Stimulated activated CD8-positive, alpha-beta memory T cell treated with anti-CD3 and anti-CD28 coated beads, Interleukin-2, amount 100 ng/mL, for 48 hours (primary cell): ENCODE results near the gene IFIT1B.
"Not testable (repeated sequence)": the region's sequence is repeated elsewhere in the genome, so short reads cannot be mapped to it uniquely, and the experiment has no call there.

ENCODE experiments used
- DNase-seq, 2 donors: peaks; one replicate each; pipeline ENCODE4 v3.0.0-alpha.2; 2020; ENCODE audit warnings: low read depth in 2 of 2

Gene IFIT1B, protein sequence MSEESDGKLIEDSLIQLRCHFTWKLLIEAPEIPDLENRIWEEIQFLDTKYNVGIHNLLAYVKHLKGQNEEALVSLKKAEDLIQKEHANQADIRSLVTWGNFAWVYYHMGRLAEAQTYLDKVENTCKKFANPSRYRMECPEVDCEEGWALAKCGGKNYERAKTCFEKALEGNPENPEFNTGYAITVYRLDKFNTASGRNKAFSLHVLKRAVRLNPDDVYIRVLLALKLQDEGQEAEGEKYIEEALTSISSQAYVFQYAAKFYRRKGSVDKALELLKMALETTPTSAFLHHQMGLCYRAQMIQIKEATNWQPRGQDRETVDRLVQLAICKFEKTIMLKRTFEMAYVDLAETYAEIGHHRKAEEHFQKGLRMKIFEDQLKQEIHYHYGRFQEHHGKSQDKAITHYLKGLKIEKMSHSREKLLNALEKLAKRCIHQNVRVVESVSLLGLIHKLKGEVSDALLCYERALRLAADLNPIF

DNA sequence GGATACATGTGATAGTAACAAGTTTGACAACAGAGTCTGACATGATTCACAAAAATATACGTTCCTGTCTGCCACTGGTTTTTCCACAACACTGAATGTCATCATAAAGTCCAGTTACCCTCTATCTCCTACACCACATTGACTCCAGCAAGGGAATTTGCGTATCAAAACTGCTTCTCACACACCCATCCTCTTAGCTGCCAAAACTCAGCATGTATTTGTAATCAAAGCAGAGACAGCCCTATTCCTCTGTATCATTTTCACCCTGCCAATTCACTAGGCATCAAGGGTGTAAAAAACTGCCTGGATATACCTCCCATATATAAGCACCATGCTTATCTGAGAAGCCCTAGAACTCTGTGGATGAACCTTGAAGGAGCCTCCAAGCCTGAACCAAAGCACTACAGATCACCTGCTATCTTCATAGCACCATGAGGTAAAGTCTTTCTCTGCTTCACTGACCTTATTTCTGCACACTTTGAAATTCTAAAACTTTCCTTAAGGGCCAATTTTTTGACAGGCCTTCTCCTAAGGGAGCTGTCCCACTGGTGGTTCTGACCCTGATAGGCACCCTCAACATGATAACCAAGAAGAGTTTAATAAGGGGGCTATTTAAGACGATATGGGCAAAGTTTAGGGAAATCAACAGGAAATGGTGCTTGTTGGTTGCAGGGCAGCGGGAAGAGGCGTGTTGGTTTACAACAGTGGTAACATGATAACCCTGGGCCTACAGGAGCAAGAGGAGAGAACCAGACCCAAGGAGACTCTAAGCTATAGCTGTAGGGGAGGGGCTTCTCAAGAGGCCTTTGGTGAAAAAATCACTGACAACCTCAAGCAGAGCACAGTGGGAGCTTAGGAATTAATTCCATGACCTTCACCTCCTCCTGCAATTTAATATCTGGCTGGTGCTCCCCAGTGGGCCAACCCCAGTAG lies at the start of gene IFIT1B:
TSS of gene IFIT1B (plus strand) at position 352 of the 933 bp plus-strand sequence. CDS start at position 432, 80 bp downstream.
- DNase-seq: no peak

DNA sequence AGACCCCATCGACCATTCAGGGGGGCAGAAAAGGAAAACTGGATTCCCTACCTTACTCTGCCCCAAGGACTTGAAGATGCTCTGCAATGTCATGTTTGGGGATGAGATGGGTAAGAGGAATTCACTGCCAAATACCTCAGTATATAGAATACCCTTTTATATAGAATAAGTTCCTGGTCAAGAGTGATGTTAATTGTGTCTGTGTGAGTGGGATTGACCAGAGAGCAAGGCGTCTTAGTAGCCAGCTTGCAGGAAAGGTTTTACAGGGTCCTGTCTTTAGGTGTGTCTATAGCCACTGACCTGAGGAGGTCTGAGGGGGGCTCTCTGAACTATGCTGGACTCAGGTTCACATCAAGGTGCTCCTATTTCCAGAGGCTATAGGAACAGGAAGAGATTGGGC lies 48.7 kb upstream of the IFIT1B start:
- DNase-seq: no peak

DNA sequence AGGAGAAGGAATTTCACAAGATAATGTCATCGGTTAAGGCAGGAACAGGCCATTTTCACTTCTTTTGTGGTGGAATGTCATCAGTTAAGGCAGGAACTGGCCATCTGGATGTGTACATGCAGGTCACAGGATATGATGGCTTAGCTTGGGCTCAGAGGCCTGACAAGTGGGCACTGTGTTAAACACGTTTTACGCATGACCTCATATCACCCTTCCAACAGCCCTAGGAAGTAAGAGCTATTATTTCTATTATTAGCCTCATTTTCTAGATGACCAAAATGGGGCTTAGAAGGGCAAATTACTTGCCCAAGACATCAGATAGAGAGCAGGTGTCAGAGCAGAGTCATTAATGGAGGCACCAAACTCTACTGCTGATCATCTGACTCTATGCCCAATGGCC lies 47.8 kb upstream of the IFIT1B start:
- DNase-seq: not testable (repeated sequence)

DNA sequence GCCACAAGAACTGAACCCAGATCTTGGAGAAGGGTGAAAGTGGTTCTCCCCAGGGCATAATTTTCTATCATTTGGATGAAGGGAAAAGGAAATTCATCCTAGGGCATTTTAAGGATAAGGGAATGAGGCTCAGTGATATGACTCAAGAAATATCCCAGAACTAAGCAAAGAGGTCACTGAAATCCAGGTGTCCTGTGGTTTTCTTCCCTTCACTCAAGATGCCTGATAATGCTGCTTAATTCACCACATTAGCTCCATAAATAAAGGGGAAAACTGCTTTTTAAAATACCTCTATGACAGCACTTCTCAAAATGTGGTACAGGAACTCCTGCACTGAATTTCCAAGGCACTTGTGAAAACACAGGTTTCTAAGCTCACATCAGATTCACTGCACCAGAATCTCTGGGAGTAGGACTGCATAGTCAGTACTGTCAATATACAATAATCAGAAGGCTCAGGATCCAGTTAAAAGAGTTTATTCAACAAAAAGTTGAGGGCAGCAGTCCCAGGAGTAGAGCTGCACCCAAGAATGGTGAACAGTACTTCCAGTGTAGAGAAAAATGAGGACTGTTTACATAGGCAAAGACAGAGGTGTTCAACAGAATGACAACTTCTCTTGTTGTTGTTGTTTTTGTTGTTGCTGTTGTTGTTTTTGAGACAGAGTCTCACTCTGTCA lies 47.2 kb upstream of the IFIT1B start:
- no peak for DNase-seq

DNA sequence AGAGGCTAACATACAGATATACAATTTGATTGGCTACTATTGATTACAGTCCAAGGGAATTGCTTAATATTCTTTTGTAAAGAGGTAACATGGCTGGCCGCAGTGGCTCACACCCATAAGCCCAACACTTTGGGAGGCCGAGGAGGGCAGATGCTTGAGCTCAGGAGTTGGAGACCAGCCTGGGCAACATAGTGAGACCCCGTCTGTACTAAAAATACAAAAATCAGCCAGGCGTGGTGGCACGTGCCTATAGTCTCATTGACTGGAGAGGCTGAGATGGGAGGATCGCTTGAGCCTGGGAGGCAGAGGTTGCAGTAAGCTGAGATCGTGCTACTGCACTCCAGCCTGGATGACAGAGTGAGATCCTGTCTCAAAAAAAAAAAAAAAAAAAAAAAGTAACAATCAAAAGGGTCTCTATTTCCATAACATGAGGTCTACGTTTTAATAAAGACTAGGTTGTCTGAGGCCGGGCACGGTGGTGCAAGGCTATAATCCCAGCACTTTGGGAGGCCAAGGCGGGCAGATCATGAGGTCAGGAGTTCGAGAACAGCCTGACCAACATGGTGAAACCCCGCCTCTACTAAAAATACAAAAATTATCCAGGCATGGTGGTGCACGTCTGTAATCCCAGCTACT lies 46.3 kb upstream of the IFIT1B start:
- DNase-seq: not testable (repeated sequence)

DNA sequence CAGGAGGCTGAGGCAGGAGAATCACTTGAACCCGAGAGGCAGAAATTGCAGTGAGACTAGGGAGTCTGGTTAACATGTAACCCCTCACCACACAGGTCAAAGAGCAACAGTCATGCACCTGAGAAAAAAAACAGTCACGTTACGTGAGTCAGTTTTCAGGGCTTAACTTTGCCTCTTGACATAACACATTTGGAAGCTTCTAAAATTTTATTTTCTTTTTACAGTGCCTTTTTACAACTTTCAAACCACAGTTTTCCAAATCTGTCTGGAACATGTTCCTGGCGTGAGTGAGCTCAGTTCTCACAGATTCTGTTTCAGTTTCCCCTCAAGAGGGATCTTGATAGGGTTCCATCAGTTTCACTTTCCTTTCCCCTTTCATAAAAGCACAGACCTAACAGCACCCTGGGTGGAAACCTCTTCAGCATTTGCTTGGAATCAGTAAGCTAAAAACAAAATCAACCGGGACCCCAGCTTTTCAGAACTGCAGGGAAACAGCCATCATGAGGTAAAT lies 45.7 kb upstream of the IFIT1B start:
- DNase-seq: no peak

DNA sequence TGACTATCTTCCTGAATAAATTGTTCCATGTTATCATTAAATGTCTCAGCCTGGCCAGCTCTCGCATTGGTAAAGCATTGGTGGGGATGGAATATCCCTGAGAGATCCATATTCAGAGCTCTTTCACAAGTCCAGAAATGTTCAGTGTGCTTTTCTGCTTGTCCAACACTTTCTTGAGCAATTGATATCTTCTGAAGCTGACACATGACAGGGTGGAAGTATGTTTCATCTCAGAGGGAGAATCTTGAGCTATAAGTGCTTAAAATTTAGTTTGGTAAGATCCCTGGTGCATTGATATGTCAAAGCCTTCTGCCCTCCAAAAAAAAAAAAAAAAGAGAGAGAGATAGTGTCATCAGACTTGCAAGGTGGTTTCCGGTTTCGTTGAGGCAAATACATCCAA lies 42.6 kb upstream of the IFIT1B start:
- DNase-seq: no peak

DNA sequence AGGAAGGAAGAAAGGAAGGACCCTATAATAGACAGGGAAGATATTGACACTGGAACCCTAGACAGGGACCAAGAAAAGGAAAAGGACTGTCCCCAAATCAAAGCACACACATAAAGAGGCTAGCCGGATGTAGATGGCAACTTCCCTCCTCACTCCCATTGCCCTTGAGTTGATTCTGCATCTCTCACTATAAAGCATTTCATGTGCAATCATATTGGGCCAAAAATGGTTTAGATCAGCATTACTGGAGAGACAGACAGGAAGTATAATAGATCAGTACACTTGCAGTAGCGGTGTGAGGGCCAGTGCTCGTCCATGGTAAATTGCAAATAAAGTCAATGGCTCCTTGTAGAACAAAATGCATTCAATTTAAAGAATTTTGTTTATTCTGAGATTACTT lies 41.6 kb upstream of the IFIT1B start:
- DNase-seq: no peak

DNA sequence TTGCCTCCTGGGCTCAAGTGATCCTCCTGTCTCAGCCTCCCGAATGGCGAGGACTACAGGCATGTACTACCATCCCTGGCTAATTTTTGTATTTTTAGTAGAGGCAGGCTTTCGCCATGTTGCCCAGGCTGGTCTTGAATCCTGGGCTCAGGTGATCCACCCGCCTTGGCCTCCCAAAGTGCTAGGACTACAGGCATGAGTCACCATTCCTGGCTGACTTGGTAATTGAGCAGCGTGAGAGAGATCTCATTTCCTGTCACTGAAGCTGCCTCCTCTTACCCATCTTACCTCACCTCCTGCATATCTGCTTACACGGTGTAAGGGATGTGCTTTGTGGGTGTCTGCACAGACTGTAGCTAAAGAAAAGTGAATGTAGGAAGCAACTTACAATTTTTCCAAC lies 40.4 kb upstream of the IFIT1B start:
- no peak for DNase-seq

DNA sequence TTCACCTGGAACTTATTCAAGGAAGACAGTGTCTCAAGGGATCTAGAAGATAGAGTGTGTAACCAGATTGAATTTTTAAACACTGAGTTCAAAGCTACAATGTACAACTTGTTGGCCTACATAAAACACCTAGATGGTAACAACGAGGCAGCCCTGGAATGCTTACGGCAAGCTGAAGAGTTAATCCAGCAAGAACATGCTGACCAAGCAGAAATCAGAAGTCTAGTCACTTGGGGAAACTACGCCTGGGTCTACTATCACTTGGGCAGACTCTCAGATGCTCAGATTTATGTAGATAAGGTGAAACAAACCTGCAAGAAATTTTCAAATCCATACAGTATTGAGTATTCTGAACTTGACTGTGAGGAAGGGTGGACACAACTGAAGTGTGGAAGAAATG lies 39.1 kb upstream of the IFIT1B start:
- DNase-seq: no peak

DNA sequence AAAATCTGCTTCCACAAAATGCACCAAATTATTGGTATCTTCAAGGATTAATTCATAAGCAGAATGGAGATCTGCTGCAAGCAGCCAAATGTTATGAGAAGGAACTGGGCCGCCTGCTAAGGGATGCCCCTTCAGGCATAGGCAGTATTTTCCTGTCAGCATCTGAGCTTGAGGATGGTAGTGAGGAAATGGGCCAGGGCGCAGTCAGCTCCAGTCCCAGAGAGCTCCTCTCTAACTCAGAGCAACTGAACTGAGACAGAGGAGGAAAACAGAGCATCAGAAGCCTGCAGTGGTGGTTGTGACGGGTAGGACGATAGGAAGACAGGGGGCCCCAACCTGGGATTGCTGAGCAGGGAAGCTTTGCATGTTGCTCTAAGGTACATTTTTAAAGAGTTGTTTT lies 38.0 kb upstream of the IFIT1B start:
- no peak for DNase-seq

DNA sequence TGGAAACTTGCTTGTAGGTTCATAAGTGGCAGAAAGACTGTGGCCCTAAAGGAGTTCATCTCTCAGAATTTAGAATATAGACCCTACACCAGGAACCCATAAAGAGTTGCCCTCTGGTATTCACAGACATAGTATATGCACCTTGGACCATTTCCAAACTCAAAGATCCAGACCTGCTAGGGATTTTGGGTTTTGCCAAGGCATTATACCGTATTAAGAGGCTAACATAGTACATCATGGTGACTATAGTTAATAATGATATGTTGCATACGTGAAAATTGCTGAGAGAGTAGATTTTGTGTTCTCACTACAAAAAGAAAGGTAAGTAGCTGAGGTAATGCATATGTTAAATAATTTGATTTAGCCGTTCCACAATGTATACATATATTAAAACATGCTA lies 36.2 kb upstream of the IFIT1B start:
- DNase-seq: no peak

DNA sequence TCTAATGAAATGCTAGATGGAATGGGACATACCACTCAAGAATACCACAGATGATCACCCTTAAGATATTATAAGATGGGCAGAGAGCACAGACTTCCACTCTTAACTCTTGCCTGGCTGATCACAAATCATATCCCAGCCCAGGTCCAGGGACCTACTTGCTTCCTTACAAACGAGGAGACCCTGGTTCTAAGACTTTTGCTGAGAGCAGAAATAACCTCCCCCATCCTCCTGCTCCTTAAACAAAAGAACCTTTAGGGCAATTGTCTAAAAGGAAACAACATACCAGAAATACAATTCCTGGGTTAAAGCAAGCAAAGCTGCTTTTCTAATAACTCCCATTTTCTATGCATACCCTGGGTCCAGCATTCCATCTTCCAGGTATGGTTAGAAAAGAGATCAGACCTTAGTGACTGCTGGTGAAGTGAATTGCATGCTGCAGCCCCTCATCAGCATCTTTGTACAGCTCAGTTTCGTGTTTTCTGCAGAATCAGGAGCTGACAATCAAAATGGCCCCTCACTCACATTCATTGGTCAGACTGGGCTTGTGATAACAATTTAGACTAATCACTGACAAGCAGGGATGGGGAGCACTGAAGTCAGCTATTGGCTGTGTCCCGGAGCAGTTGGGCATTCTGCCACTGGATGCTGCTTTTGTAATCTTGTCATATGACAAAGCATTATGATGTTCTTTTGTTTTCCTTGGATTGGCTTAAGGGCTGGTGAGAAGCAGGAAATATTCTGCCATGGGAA lies 35.5 kb upstream of the IFIT1B start:
- DNase-seq: no peak

DNA sequence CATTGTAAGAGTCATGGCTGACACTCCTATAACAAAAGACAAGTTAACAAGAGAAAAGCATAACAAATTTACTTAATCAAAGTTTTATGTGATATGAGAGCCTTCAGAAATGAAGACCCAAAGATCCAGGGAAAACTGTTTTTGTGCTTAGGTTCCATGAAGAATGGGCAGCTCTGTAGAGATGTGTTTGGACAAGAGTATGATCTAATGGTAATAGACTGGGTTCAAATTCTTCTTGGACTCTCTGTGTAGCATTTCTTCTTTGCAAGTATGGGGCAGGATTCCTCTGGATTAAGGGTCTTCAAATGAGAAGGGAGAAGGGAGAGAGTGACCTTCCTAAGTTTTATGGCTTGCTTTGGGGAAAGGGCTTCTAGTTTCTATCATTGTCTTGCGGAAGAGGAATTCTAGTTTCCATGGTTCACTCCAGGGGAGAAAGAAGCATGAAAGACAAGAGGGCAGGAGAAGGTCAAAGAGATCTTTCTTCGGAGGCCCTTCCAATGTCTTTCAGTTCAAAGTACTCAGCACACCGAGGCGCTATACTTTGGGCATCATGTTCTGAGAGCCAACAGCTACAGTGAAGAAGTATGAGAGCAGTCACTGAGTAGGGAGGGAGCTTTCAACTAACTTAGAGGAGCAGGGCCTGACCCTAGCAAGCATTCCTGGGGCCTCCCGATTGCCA lies 34.6 kb upstream of the IFIT1B start:
- no peak for DNase-seq

DNA sequence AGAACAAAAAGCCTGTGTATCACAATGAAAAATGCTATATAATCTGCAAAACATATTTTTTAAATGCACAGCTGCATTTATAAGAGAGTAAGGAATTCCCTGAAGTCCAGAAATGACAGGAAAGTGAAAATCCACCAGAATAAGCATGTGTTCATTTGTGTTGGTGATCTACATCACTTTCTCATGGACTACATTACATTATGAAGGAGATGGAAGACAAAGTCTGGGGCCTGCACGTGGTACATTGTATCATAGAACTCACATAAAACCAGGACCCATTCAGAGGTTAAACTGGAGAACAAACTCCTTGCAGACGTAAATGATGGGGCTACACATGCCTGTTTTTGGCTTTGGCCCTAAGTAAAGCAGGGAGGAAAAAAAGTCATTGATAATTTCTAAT lies 33.7 kb upstream of the IFIT1B start:
- no peak for DNase-seq

DNA sequence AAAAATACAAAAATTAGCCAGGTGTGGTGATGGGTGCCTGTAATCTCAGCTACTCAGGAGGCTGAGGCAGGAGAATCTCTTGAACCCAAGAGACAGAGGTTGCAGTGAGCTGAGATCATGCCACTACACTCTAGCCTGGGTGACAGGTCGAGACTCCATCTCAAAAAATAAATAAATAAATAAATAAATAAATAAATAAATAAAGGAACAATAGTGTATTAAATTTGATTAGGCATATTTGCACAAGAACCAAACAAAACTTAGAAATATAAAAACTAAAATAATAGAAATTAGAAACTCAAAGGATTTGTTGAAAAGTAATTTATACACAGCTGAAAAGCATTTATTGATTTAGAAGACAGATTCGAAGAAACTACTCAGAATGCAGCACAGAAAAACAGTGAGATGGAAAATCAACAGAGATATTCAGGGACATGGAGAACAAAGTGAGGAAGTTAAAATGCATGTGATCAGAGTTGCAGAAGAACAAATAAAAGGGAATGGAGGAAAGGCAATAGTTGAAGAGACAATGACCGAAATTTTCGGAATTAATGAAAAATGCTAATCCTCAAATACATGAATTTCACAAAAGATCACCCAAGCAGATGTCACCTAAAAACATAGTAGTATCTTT lies 32.4 kb upstream of the IFIT1B start:
- no peak for DNase-seq

DNA sequence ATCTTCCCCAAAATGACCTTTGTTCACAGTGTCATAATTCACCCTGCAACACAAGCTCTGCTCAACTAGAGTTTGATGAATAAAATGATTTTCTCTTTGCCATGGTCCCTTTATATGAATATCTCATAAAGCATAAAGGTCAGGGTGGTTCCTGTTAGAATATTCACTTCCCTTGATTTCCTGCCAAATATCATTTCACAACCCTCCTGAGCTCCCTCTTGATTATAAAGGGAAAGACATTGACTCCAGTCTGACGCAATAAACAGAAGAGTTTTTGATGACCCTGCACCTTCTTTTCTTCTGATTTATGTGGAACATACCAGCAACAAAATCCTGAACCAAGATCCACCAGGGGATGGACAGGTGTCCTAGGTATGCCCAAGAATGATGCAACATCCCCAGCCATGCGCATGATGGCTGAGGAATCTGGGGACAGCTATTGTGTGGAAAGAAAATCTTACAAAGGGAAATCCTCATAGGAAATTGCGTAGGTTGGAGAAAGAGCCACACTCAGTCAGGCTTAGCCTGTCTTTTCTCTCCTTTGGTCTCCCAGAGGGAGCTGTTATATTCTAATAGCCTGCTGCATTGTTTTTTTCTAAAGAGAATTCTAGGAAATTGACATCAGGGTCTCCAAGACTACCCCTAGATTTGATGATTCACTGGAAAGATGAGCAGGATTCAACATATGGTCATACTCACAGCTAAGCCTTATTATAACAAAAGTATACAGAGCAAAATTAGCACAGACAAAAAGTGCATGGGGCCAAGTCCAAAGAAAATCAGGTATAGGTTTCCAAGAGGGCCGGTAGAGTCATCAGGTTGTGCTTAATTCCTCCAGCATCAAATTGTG lies 31.2 kb upstream of the IFIT1B start:
- no peak for DNase-seq

DNA sequence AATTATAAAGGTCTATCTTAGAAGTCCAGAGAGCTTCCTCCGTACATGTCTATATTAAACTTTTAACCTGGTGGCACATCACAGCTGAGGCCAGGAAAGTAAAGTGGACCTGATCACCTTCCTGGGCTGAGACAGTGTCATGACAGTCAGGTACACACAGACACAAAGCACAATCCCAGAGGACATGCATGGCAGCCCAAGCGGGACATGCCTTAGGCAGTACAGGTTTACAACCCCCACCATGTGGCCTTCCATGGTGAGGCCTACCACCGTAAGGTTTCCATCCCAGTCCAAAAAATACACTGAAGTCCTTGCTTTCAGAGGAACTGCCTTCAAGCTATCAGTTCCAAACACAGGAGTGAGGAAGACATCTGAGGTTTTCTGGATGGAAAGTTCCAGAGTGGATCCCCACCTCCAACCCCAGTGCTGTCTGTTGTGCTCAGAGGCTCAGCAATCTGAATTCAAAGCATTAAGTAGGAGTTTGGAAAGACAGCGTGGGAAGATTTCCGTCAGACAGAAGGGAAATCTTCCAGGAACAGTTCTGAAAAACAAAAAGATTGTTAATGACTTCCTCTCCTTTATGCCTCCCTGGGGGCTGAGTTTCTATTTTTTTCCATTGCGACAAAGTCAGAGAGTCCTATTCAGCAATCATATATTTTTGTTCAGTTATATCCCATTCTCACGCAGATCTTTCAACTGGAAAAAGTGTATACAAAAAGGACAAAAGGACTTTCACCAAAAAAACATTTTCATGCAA lies 30.0 kb upstream of the IFIT1B start:
- DNase-seq: no peak
